ENCODE measurements around the gene TALDO1.
A peak's percentile ranks its signal among the peaks of the same experiment; 100 is the strongest.
"Not testable (repeated sequence)": the region's sequence is repeated elsewhere in the genome, so short reads cannot be mapped to it uniquely, and the experiment has no call there.

The TALDO1 gene

GRCh38 chr11:719214-720016, 27.8 kb upstream of the TALDO1 start:
- DNase-seq = no peak

GRCh38 chr11:720017-720641, 27.1 kb upstream of the TALDO1 start:
- no peak for DNase-seq

- no peak for DNase-seq
Observed at GRCh38 chr11:720642-721246, 26.5 kb upstream of the TALDO1 start.

DNA sequence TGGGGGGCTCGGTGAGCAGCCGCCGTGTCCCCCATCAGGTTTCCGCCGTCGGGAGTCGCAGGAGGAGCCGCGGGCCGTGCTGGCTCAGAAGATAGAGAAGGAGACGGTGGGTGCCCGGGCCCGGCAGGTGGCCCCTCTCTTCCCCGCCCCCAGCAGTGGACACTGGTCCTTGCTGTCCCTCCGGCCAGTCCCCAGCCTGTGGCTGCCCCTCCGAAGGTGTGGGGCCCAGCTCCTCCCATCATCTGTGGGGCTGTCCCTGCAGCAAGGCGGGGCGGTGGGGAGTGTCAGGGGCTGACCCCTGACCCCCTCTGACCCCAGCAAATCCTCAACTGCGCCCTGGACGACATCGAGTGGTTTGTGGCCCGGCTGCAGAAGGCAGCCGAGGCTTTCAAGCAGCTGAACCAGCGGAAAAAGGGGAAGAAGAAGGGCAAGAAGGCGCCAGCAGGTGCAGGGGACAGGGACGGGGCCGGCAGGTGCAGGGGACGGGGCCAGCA, 26.0 kb upstream of the TALDO1 start:
- no peak for DNase-seq

- DNase-seq = no peak
Observed at GRCh38 chr11:721741-722345, 25.4 kb upstream of the TALDO1 start.

DNA sequence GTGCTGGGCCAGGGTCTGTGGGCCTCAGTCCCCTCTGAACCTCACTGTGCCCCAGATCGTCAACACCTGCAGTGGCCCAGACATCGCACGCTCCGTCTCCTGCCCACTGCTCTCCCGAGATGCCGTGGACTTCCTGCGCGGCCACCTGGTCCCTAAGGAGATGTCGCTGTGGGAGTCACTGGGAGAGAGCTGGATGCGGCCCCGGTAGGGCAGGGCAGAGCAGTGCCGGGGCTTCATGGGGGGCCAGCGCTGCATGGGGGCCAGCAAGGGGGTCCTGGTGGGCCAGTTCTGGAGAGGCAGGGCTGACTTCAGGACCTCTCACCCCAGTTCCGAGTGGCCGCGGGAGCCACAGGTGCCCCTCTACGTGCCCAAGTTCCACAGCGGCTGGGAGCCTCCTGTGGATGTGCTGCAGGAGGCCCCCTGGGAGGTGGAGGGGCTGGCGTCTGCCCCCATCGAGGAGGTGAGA, 24.9 kb upstream of the TALDO1 start:
- no peak for DNase-seq

GRCh38 chr11:723120-723883, 24.0 kb upstream of the TALDO1 start:
- peak; percentile 0 for DNase-seq

DNA sequence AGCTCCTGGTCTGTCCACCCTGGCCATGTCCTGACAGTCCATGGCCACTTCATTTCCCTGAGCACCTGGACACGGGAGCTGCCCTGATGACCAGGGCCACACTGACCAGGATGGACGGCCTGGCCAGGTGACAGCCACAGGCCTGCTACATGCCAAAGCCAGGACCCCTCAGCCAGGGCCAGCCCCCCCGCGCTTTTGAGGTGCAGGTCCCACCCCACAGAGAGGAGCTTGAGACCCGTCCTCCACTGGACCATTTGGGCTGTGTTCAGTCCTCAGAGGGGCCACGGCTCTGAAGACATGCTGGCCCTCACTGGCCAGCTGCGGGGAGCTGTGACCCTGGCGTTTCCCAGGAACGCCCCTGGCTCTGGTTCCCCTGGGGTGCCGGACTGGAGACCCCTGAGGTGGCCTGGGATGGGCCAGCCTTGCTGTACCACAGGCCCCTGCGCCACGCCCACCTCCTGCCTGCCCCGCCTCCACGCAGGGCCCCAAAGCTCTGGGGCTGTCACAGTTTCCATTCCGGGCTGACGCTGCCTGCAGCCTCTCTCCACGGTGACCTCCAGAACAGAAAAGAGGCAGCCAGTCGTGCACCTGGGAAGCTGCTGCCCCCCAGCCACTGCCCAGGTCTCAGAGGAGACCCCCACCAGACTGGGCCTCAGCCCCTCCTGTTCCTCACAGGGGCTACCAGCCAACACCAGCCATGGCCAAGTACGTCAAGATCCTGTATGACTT, 23.1 kb upstream of the TALDO1 start:
- DNase-seq = no peak

- DNase-seq = no peak
Observed at GRCh38 chr11:724778-725386, 22.4 kb upstream of the TALDO1 start.

- DNase-seq = peak; percentile 1
Observed at GRCh38 chr11:725624-726202, 21.6 kb upstream of the TALDO1 start.

DNA sequence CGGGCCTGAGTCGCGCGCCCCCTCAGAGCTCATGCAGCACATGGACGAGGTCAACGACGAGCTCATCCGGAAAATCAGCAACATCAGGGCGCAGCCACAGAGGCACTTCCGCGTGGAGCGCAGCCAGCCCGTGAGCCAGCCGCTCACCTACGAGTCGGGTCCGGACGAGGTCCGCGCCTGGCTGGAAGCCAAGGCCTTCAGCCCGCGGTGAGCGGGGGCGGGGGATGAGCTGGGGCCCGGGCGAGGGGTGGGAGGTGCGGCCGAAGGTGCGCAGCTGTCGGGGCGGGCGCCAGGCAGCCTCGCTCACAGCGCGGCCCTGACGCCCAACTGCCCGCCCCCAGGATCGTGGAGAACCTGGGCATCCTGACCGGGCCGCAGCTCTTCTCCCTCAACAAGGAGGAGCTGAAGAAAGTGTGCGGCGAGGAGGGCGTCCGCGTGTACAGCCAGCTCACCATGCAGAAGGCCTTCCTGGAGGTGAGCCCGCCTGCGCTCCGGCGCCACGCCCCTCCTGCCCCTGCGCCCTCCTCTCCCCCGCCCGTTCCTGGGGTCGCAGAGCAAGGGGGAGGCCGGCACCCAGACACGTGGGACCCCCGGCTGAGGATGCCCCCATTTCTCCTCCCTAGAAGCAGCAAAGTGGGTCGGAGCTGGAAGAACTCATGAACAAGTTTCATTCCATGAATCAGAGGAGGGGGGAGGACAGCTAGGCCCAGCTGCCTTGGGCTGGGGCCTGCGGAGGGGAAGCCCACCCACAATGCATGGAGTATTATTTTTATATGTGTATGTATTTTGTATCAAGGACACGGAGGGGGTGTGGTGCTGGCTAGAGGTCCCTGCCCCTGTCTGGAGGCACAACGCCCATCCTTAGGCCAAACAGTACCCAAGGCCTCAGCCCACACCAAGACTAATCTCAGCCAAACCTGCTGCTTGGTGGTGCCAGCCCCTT, 20.7 kb upstream of the TALDO1 start:
- DNase-seq = peak; percentile 24

GRCh38 chr11:727281-727701, 20.0 kb upstream of the TALDO1 start:
- DNase-seq = no peak

DNA sequence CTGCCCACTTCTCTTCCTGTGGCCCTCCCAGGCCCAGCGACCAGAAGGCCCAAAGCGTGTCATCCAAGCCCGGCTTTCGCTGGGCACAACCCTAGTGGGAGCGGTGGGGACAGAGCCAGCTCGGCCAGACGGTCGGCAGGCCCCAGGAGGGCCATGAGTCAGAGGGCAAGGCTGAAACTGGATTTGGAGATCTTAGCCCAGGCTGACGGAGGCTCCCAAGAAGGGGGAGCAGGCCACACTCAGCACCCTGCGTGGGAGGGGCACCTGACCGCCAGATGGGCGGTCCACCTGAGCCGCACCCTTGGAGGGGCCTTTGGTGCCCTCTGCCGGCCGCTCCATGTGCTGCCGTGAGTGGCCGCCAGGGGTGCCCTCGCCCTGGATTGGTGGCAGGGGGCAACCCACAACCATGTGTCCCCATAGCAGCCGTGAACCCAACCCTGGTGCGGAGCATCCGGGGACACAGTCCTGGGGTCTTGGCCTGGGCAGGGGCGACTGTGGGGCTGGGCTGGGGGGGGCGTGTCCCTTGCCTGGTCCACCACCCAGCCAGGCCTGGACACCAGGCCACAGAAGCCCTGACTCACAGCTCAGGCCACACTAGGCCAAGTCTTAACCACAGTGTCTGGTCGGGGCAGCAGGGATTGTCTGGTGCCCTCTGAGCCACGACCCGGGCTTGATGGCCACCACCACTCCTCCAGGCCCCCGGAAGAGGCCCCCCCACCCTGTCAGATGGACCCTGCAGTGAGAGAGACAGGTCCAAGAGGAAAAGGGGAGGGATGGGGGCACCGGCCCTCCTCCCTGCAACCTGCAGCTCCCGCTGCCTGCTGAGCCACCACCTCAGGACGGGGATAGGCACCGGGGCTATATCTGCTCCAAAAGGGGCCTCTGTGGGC, 19.2 kb upstream of the TALDO1 start:
- peak; percentile 1 for DNase-seq

DNA sequence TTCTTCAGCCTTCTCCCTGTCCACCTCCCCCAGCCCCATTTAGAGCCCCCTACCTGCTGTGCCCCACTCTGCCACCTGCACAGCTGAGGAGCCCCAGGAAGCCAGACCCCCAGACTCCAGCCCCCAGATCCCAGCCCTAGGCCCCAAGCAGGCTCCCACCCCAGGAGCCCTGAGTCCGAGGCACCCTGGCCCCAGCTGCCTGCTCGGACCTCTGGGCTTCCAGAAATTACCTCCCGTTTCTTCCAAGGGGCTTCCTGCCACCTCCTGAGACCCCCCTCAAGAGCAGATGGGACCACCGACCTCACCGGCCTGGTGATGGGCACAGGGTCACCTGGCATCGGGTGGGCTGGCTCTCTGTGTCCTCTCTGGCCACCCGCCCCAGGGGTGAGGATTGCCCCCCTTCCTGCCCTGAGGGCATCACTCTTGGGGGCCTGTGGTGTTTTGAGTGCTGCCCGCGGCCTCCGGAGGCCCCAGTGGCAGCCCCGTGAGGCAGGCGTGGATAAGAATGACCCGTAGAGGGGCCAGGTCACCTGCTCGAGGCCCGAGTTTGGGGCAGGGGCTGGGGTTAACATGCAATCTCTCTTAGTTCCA, 18.3 kb upstream of the TALDO1 start:
- no peak for DNase-seq

GRCh38 chr11:729492-730074, 17.7 kb upstream of the TALDO1 start:
- DNase-seq = no peak

GRCh38 chr11:733072-733471, 14.2 kb upstream of the TALDO1 start:
- no peak for DNase-seq

DNA sequence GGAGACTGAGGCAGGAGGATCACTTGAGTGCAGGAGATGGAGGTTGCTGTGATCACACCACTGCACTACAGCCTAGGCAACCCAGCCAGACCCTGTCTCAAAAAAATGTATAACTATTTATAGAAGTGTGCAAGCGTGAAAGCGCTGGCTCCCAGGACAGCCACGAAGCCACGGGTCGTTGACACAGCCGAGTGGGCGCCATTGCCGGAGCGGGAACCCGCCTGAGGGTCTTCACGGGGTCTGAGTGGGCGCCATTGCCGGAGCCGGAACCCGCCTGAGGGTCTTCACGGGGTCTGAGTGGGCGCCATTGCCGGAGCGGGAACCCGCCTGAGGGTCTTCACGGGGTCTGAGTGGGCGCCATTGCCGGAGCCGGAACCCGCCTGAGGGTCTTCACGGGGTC, 12.7 kb upstream of the TALDO1 start:
- DNase-seq = not testable (repeated sequence)

GRCh38 chr11:737366-737765, 9.9 kb upstream of the TALDO1 start:
- no peak for DNase-seq

Data from DMS79 treated with DMSO at 0.1 percent for 48 hours (cell line).